Chondrocyte (in vitro differentiated cells): ENCODE measurements around the gene ALK. TPM values are rescaled to one million over a fixed set of nuclear protein-coding genes. Genes with fewer than 3 reads are reported as not detected.

Source experiments
- DNase-seq: peaks from one replicate; pipeline ENCODE4 v3.0.0; 2021; ENCODE audit warnings: mixed read lengths, low spot score
- H3K27ac Mint-ChIP-seq: one replicate; pipeline ENCODE4 v1.8.0; 2021; ENCODE audit warnings: mild to moderate bottlenecking, moderate library complexity, mixed read lengths; ENCODE audit not compliant: unreplicated experiment
- H3K27me3 Mint-ChIP-seq: 2 replicates; pipeline ENCODE4 v1.8.0; 2021; ENCODE audit warnings: low read depth, mixed read lengths
- H3K36me3 Mint-ChIP-seq: 2 replicates; pipeline ENCODE4 v1.8.0; 2021; ENCODE audit warnings: low read depth, mixed read lengths
- H3K4me1 Mint-ChIP-seq: 2 replicates; pipeline ENCODE4 v1.8.0; 2021; ENCODE audit warnings: low read depth, mild to moderate bottlenecking, mixed read lengths
- H3K4me3 Mint-ChIP-seq: one replicate; pipeline ENCODE4 v1.8.0; 2021; ENCODE audit warnings: mild to moderate bottlenecking, moderate library complexity, mixed read lengths; ENCODE audit not compliant: unreplicated experiment
- H3K9me3 Mint-ChIP-seq: 2 replicates; pipeline ENCODE4 v1.8.0; 2021; ENCODE audit warnings: low read depth, mixed read lengths
- CTCF ChIP-seq: fragments of 200-600 bp; sonication (generic); IDR thresholded peaks from 2 replicates; pipeline ENCODE4 v1.5.0; 2021; ENCODE audit warnings: antibody characterized with exemption, mild to moderate bottlenecking, moderate library complexity
- total RNA-seq: library from RNA; stranded (reverse); gene quantifications from 3 replicates; pipeline ENCODE4 v1.2.1, GENCODE V29; 2021

Gene ALK
- total RNA-seq, 1 donor from 2014 or later = 0.07 TPM

- DNase-seq = no peak
- no peak overlapping the region for H3K27ac Mint-ChIP-seq
These were observed 609.9 kb downstream of the ALK start for GRCh38 chr2:29311458-29311857.

GRCh38 chr2:29310650-29311348, 610.6 kb downstream of the ALK start:
- Mint-ChIP-seq H3K27ac (no peak overlapping the region), H3K4me3 (no peak overlapping the region), H3K9me3 (no peaks in the 10 kb centered on the region), H3K36me3 (no peaks in the 10 kb centered on the region), H3K27me3 (peaks cover 23% of the 10 kb centered on the region), H3K4me1 (peaks cover 5% of the 10 kb centered on the region)
- no peak for TF ChIP-seq CTCF
- no peak for DNase-seq

More at GRCh38 chr2:29311458-29311857, 609.9 kb downstream of the ALK start:
- Mint-ChIP-seq H3K27me3 (peaks cover 23% of the 10 kb centered on the region), H3K4me3 (no peak overlapping the region), H3K9me3 (no peaks in the 10 kb centered on the region), H3K36me3 (no peaks in the 10 kb centered on the region), H3K4me1 (peaks cover 5% of the 10 kb centered on the region)
- no peak for TF ChIP-seq CTCF

- no peak overlapping the region for H3K4me3 Mint-ChIP-seq
- DNase-seq = no peak
- peaks cover 6% of the 10 kb centered on the region for H3K4me1 Mint-ChIP-seq
- H3K27me3 Mint-ChIP-seq = peaks cover 21% of the 10 kb centered on the region
- no peak overlapping the region for H3K27ac Mint-ChIP-seq
- H3K36me3 Mint-ChIP-seq = no peaks in the 10 kb centered on the region
- no peaks in the 10 kb centered on the region for H3K9me3 Mint-ChIP-seq
- peak; percentile 91 for TF ChIP-seq CTCF
These were observed 612.0 kb downstream of the ALK start for GRCh38 chr2:29309090-29310029.

GRCh38 chr2:29308366-29308765, 613.0 kb downstream of the ALK start:
- Mint-ChIP-seq H3K4me3 (no peak overlapping the region), H3K36me3 (no peaks in the 10 kb centered on the region), H3K27ac (no peak overlapping the region), H3K27me3 (peaks cover 18% of the 10 kb centered on the region), H3K9me3 (no peaks in the 10 kb centered on the region), H3K4me1 (peaks cover 6% of the 10 kb centered on the region)
- TF ChIP-seq CTCF = no peak
- DNase-seq = no peak

GRCh38 chr2:29307519-29307918, 613.9 kb downstream of the ALK start:
- H3K27ac Mint-ChIP-seq = no peak overlapping the region
- no peaks in the 10 kb centered on the region for H3K9me3 Mint-ChIP-seq
- H3K4me3 Mint-ChIP-seq = no peak overlapping the region
- peaks cover 15% of the 10 kb centered on the region for H3K27me3 Mint-ChIP-seq
- no peak for DNase-seq
- peaks cover 6% of the 10 kb centered on the region for H3K4me1 Mint-ChIP-seq
- H3K36me3 Mint-ChIP-seq = no peaks in the 10 kb centered on the region
- no peak for TF ChIP-seq CTCF
